Colonic mucosa (tissue), 4 donors: ENCODE measurements around the gene PDLIM7. TPM values are rescaled to one million over a fixed set of nuclear protein-coding genes. Genes with fewer than 3 reads are reported as not detected.

ENCODE experiments used
- DNase-seq: peaks from one replicate; pipeline ENCODE4 v3.0.0-alpha.2; 2020
- H3K27ac ChIP-seq: fragments of 200-600 bp; one replicate; pipeline ENCODE4 v1.8.0; 2021
- H3K27me3 ChIP-seq: fragments of 200-600 bp; one replicate; pipeline ENCODE4 v1.8.0; 2021
- H3K36me3 ChIP-seq: fragments of 200-600 bp; one replicate; pipeline ENCODE4 v1.8.0; 2021
- H3K4me1 ChIP-seq: fragments of 200-600 bp; one replicate; pipeline ENCODE4 v1.8.0; 2021; ENCODE audit warnings: mild to moderate bottlenecking
- H3K4me3 ChIP-seq: fragments of 200-600 bp; one replicate; pipeline ENCODE4 v1.8.0; 2021
- H3K9ac ChIP-seq, 2 donors: one replicate each; pipeline ENCODE4 v1.7.0; 2013; ENCODE audit warnings: control low read depth in 2 of 2, low read depth in 2 of 2, low read length in 2 of 2
- H3K9me3 ChIP-seq: fragments of 200-600 bp; one replicate; pipeline ENCODE4 v1.8.0; 2021
- CTCF ChIP-seq: fragments of 200-600 bp; IDR thresholded peaks from one replicate; pipeline ENCODE4 v1.8.0; 2022; ENCODE audit warnings: antibody characterized with exemption, mild to moderate bottlenecking
- intact Hi-C: fragments of 100-400 bp; cut with DNase I; formaldehyde crosslinking; loops from one replicate; pipeline ENCODE4 v1.14.1; 2022
- total RNA-seq, 2 donors: library from RNA; stranded (reverse); fragmentation: NEBNext Ultra II Directional in 1 of 2; extraction: Animal tissue kit (Norgen Biotek cat#: 25700) in 1 of 2; gene quantifications; one replicate each; pipeline ENCODE4 v1.2.1, GENCODE V29; 2021
- donor health status: healthy.
- donor health status: DM: no; HTN: no; CAD: no.
- donor health status: DM: no; HTN: no; CAD: no.

PDLIM7 gene
- total RNA-seq, 2 donors from 2014 or later, result 19.7 to 44.9 TPM

GRCh38 chr5:177468329-177468684, 29.1 kb downstream of the PDLIM7 start:
- no peak for TF ChIP-seq CTCF

GRCh38 chr5:177467436-177467835, 30.0 kb downstream of the PDLIM7 start:
- peaks cover under 1% of the 10 kb centered on the region for H3K27me3 ChIP-seq
- no peaks in the 10 kb centered on the region for H3K36me3 ChIP-seq
- peaks cover 5% of the 10 kb centered on the region for H3K4me1 ChIP-seq
- H3K9ac ChIP-seq, result no peak overlapping the region
- H3K27ac ChIP-seq, result no peak overlapping the region
- H3K4me3 ChIP-seq, result no peak overlapping the region
- no peak for DNase-seq
- intact Hi-C loops, result no loop called here
- TF ChIP-seq CTCF, result no peak
- no peaks in the 10 kb centered on the region for H3K9me3 ChIP-seq

More at GRCh38 chr5:177468329-177468684, 29.1 kb downstream of the PDLIM7 start:
- Histone ChIP-seq H3K27me3 (peaks cover 3% of the 10 kb centered on the region), H3K9ac (no peak overlapping the region), H3K27ac (no peak overlapping the region), H3K9me3 (no peaks in the 10 kb centered on the region), H3K36me3 (no peaks in the 10 kb centered on the region), H3K4me1 (peaks cover 9% of the 10 kb centered on the region), H3K4me3 (no peak overlapping the region)
- no peak for DNase-seq
- intact Hi-C loops, result no loop called here

GRCh38 chr5:177466861-177467260, 30.5 kb downstream of the PDLIM7 start:
- DNase-seq, result no peak
- Histone ChIP-seq H3K36me3 (no peaks in the 10 kb centered on the region), H3K4me3 (no peak overlapping the region), H3K9ac (no peak overlapping the region), H3K4me1 (no peaks in the 10 kb centered on the region), H3K9me3 (no peaks in the 10 kb centered on the region), H3K27me3 (no peaks in the 10 kb centered on the region), H3K27ac (no peak overlapping the region)
- no peak for TF ChIP-seq CTCF
- intact Hi-C loops, result no loop called here

- Histone ChIP-seq H3K9ac (no peak overlapping the region), H3K4me1 (no peaks in the 10 kb centered on the region), H3K27ac (no peak overlapping the region), H3K9me3 (no peaks in the 10 kb centered on the region), H3K4me3 (no peak overlapping the region), H3K36me3 (no peaks in the 10 kb centered on the region), H3K27me3 (no peaks in the 10 kb centered on the region)
- intact Hi-C loops, result no loop called here
- TF ChIP-seq CTCF, result no peak
- no peak for DNase-seq
Measured at GRCh38 chr5:177465044-177465443, 32.4 kb downstream of the PDLIM7 start.

GRCh38 chr5:177462021-177462670, 35.3 kb downstream of the PDLIM7 start:
- Histone ChIP-seq H3K4me3 (no peak overlapping the region), H3K36me3 (no peaks in the 10 kb centered on the region), H3K9me3 (no peaks in the 10 kb centered on the region), H3K4me1 (no peaks in the 10 kb centered on the region), H3K9ac (no peak overlapping the region), H3K27ac (no peak overlapping the region), H3K27me3 (no peaks in the 10 kb centered on the region)
- intact Hi-C loops, result no loop called here
- no peak for TF ChIP-seq CTCF
- DNase-seq, result no peak
